Panc1 (cell line): ENCODE results near the gene GSDMA. TPM values are rescaled to one million over a fixed set of nuclear protein-coding genes. Genes with fewer than 3 reads are reported as not detected.
"Not testable (repeated sequence)": the region's sequence is repeated elsewhere in the genome, so short reads cannot be mapped to it uniquely, and the experiment has no call there.

ENCODE experiments used
- ATAC-seq: fragments of 200-7000 bp; cut with Tn5 transposase; 2 replicates; pipeline ENCODE4 v1.9.1; 2020; ENCODE audit warnings: mild to moderate bottlenecking, moderate library complexity
- BruUV-seq: library from RNA; stranded (reverse); fragments of 400-500 nt; replicated peaks from 2 replicates; lab custom pipeline; 2021; lab: Mats Ljungman, UMichigan
- CTCF ChIA-PET: fragments of 300-600 bp; sonication (Branson Sonifier 250); formaldehyde crosslinking; loops from one replicate; lab custom pipeline; 2022; ENCODE audit warnings: antibody characterized with exemption; lab: Charles Lee
- POLR2A ChIA-PET: fragments of 300-600 bp; sonication (Branson Sonifier 250); formaldehyde crosslinking; loops from one replicate; lab custom pipeline; 2022; ENCODE audit warnings: antibody characterized with exemption; lab: Charles Lee
- DNase-seq: peaks from one replicate; pipeline ENCODE4 v3.0.0-alpha.2; 2010; ENCODE audit warnings: low read depth, low spot score
- H3K27ac ChIP-seq: 2 replicates; pipeline ENCODE4 v1.5.1; 2011; ENCODE audit warnings: mild to moderate bottlenecking, low read length, inconsistent platforms
- H3K27me3 ChIP-seq: fragments of 200-500 bp; sonication (Bioruptor generic); 2 replicates; pipeline ENCODE4 v1.6.0; 2014; ENCODE audit warnings: low read length, inconsistent platforms; ENCODE audit not compliant: control insufficient read depth, insufficient read depth
- H3K36me3 ChIP-seq: fragments of 200-500 bp; sonication (Bioruptor generic); 2 replicates; pipeline ENCODE4 v1.5.1; 2014; ENCODE audit warnings: inconsistent platforms, mild to moderate bottlenecking, low read length, moderate library complexity; ENCODE audit not compliant: control insufficient read depth, insufficient read depth
- H3K4me1 ChIP-seq: 2 replicates; pipeline ENCODE4 v1.5.1; 2011; ENCODE audit warnings: inconsistent platforms, mild to moderate bottlenecking, low read length, moderate library complexity; ENCODE audit not compliant: control insufficient read depth, insufficient read depth
- H3K4me3 ChIP-seq, 2 experiments: 2 replicates each; pipeline ENCODE4 v1.5.1; 2011 to 2012; ENCODE audit warnings: low read depth in 2 of 2, low read length in 2 of 2, mild to moderate bottlenecking in 2 of 2, inconsistent platforms in 1 of 2, moderate library complexity in 1 of 2
- H3K9me3 ChIP-seq: fragments of 200-500 bp; sonication (Bioruptor generic); 2 replicates; pipeline ENCODE4 v1.5.1; 2014; ENCODE audit warnings: low read depth, mild to moderate bottlenecking, inconsistent platforms, low read length, moderate library complexity; ENCODE audit not compliant: control insufficient read depth, insufficient read depth
- POLR2AphosphoS5 ChIP-seq: IDR thresholded peaks from 2 replicates; pipeline ENCODE4 v1.6.1; 2012; ENCODE audit warnings: mild to moderate bottlenecking, low read depth, low read length, moderate library complexity
- SIN3A ChIP-seq: IDR thresholded peaks from 2 replicates; pipeline ENCODE4 v1.6.1; 2012; ENCODE audit warnings: low read depth, mild to moderate bottlenecking, low read length, moderate library complexity, borderline replicate concordance; ENCODE audit not compliant: insufficient read depth
- TCF7L2 ChIP-seq: IDR thresholded peaks from 2 replicates; pipeline ENCODE4 v1.6.1; 2011; ENCODE audit warnings: mild to moderate bottlenecking, low read depth, low read length, inconsistent platforms
- in situ Hi-C: cut with HindIII; loops from 2 replicates; pipeline ENCODE4 v1.10.0; 2016; ENCODE audit warnings: low sequenced_read_pairs, low pct_unique_long_range_greater_than_20kb
- intact Hi-C: fragments of 100-400 bp; cut with micrococcal nuclease; formaldehyde crosslinking; loops from one replicate; pipeline ENCODE4 v1.10.0; 2022; ENCODE audit not compliant: unreplicated experiment
- total RNA-seq: library from RNA; stranded (reverse); gene quantifications from one replicate; pipeline ENCODE4 v1.2.1, GENCODE V29; 2021; ENCODE audit not compliant: unreplicated experiment
- TF ChIP-seq, protein P1 (sequence below): fragments of 450-650 bp; IDR thresholded peaks from 2 replicates; pipeline ENCODE4 v1.5.1; 2017; ENCODE audit warnings: mild to moderate bottlenecking
- TF ChIP-seq, protein P2 (sequence below), 2 experiments: IDR thresholded peaks; 2 replicates each; pipeline ENCODE4 v1.6.1; 2011 to 2012; ENCODE audit warnings: low read depth in 2 of 2, control low read depth in 1 of 2, low read length in 1 of 2, mild to moderate bottlenecking in 1 of 2, moderate library complexity in 1 of 2; ENCODE audit not compliant: insufficient read depth in 1 of 2

GSDMA gene
- total RNA-seq, 1 experiment from 2014 or later, result not detected

DNA sequence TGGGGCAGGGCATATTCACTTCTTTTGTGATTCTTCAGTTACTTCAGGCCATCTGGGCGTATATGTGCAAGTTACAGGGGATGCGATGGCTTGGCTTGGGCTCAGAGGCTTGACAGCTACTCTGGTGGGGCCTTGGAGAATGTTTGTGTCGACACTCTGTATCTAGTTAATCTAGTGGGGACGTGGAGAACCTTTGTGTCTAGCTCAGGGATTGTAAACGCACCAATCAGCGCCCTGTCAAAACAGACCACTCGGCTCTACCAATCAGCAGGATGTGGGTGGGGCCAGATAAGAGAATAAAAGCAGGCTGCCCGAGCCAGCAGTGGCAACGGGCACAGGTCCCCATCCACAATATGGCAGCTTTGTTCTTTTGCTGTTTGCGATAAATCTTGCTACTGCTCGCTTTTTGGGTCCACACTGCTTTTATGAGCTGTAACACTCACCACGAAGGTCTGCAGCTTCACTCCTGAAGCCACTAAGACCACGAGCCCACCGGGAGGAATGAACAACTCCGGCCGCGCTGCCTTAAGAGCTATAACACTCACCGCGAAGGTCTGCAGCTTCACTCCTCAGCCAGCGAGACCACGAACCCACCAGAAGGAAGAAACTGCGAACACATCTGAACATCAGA, 49.3 kb downstream of the GSDMA start:
- H3K4me1 ChIP-seq, POLR2A ChIA-PET, H3K9me3 ChIP-seq, H3K4me3 ChIP-seq, ATAC-seq, H3K27ac ChIP-seq, DNase-seq, H3K27me3 ChIP-seq, H3K36me3 ChIP-seq, BruUV-seq, in situ Hi-C loops: not testable (repeated sequence)
- intact Hi-C loops, result loop anchor here (10.0 kb wide), 1 partner anchor 103 kb away; no protein-coding TSS in a partner anchor
- CTCF ChIA-PET, result interaction anchor here (0.5 to 1.8 kb wide), 6 partner anchors 10 to 277 kb away, joined by 3 to 8 read pairs (median 5); partner anchors contain the start of gene PSMD3

DNA sequence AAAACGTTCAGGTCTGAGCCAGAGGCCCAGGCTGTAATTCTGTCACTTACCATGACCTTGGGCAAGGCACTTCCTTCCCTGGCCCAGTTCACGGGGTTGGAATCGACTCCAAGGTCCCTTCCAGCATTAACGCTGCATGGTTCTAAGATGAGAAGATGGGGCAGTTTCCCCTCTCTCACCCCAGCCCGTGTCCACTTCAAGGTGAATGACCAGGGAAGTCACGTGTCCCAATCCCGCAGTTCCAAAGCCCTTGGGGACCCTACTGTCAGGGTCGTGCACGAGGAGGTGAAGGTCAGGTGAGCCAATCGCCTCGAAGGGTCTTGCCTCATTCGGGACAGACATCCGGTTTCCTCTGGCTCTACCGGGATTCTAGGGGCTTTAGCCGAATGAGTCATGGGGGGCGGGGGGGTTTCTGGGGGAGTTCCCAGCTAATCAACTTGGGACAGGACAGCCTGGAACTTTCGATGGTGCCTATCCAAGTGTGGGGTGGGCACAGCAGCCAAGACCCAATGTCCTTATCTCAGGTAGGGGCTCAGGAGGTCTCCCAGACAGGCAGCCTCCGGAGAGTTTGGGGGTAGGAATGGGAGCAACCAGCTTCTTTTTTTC, 51.7 kb downstream of the GSDMA start:
- DNase-seq (no peak), ATAC-seq (no peak)
- CTCF ChIA-PET, result interaction anchor here (0.9 to 2.9 kb wide), 3 partner anchors 14 to 72 kb away, joined by 3 to 13 read pairs (median 5); no protein-coding TSS in a partner anchor
- Histone ChIP-seq H3K4me1 (no peaks in the 10 kb centered on the region), H3K36me3 (no peaks in the 10 kb centered on the region), H3K27me3 (no peaks in the 10 kb centered on the region), H3K4me3 (no peak overlapping the region), H3K9me3 (no peaks in the 10 kb centered on the region), H3K27ac (no peak overlapping the region)
- in situ Hi-C loops (no loop called here), intact Hi-C loops (loop anchor here (10.0 kb wide), 1 partner anchor 100 kb away; no protein-coding TSS in a partner anchor)
- BruUV-seq, result no TSS peak
- TF ChIP-seq POLR2AphosphoS5 (no peak), TCF7L2 (no peak), SIN3A (no peak)
- TF ChIP-seq, protein P1, sequence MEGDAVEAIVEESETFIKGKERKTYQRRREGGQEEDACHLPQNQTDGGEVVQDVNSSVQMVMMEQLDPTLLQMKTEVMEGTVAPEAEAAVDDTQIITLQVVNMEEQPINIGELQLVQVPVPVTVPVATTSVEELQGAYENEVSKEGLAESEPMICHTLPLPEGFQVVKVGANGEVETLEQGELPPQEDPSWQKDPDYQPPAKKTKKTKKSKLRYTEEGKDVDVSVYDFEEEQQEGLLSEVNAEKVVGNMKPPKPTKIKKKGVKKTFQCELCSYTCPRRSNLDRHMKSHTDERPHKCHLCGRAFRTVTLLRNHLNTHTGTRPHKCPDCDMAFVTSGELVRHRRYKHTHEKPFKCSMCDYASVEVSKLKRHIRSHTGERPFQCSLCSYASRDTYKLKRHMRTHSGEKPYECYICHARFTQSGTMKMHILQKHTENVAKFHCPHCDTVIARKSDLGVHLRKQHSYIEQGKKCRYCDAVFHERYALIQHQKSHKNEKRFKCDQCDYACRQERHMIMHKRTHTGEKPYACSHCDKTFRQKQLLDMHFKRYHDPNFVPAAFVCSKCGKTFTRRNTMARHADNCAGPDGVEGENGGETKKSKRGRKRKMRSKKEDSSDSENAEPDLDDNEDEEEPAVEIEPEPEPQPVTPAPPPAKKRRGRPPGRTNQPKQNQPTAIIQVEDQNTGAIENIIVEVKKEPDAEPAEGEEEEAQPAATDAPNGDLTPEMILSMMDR, result no peak
- TF ChIP-seq, protein P2, sequence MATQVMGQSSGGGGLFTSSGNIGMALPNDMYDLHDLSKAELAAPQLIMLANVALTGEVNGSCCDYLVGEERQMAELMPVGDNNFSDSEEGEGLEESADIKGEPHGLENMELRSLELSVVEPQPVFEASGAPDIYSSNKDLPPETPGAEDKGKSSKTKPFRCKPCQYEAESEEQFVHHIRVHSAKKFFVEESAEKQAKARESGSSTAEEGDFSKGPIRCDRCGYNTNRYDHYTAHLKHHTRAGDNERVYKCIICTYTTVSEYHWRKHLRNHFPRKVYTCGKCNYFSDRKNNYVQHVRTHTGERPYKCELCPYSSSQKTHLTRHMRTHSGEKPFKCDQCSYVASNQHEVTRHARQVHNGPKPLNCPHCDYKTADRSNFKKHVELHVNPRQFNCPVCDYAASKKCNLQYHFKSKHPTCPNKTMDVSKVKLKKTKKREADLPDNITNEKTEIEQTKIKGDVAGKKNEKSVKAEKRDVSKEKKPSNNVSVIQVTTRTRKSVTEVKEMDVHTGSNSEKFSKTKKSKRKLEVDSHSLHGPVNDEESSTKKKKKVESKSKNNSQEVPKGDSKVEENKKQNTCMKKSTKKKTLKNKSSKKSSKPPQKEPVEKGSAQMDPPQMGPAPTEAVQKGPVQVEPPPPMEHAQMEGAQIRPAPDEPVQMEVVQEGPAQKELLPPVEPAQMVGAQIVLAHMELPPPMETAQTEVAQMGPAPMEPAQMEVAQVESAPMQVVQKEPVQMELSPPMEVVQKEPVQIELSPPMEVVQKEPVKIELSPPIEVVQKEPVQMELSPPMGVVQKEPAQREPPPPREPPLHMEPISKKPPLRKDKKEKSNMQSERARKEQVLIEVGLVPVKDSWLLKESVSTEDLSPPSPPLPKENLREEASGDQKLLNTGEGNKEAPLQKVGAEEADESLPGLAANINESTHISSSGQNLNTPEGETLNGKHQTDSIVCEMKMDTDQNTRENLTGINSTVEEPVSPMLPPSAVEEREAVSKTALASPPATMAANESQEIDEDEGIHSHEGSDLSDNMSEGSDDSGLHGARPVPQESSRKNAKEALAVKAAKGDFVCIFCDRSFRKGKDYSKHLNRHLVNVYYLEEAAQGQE (IDR thresholded peaks at IDR 0.05; ENCODE audit: insufficient read depth in 1 of 2, low read depth in 2 of 2, low read length in 1 of 2), result no peak
- POLR2A ChIA-PET, result no interaction called here
